HepG2 (cell line): ENCODE data around the gene NENF. TPM values are rescaled to one million over a fixed set of nuclear protein-coding genes. Genes with fewer than 3 reads are reported as not detected.

Experiments used
- ATAC-seq: fragments of 200-7000 bp; cut with Tn5 transposase; 3 replicates; pipeline ENCODE4 v1.9.1; 2020; ENCODE audit warnings: mild to moderate bottlenecking, moderate library complexity
- BruUV-seq: library from RNA; stranded (reverse); fragments of 400-500 nt; replicated peaks from 2 replicates; lab custom pipeline; 2021; lab: Mats Ljungman, UMichigan
- CTCF ChIA-PET: fragments of 300-600 bp; formaldehyde crosslinking; extraction: SDS; loops from one replicate; lab custom pipeline; 2021; ENCODE audit warnings: low total read pairs, inconsistent platforms, low intra/inter-chr PET ratio; lab: Yijun Ruan, JAX
- POLR2A ChIA-PET: fragments of 350-600 bp; sonication (Branson Sonifier 250); formaldehyde crosslinking; loops from one replicate; lab custom pipeline; 2020; ENCODE audit warnings: antibody characterized with exemption, inconsistent platforms; lab: Yijun Ruan, JAX
- DNase-seq: peaks from one replicate; pipeline ENCODE4 v3.0.0-alpha.2; 2015; ENCODE audit warnings: low spot score
- FAIRE-seq: peaks from 3 replicates; lab custom pipeline; 2011; peaks lifted over from hg19 to GRCh38; lab: Jason Lieb, UNC
- H2AFZ ChIP-seq: one replicate; pipeline ENCODE4 v1.6.1; 2011; ENCODE audit warnings: low read length, inconsistent platforms
- H3K27ac ChIP-seq: fragments of 300-600 bp; 3 replicates; pipeline ENCODE4 v1.8.0; 2011; ENCODE audit warnings: mixed run types, mild to moderate bottlenecking, mixed read lengths, low read length, inconsistent platforms; ENCODE audit not compliant: insufficient read depth; ENCODE audit errors: extremely low read length
- H3K27me3 ChIP-seq, 2 experiments: fragments of 200-600 bp in 1 of 2; 2 replicates in 1 of 2; 3 replicates in 1 of 2; pipeline versions ENCODE4 v1.6.0 to v1.8.0; 2011; ENCODE audit warnings: low read length in 2 of 2, mild to moderate bottlenecking in 2 of 2, moderate library complexity in 2 of 2, inconsistent platforms in 1 of 2; ENCODE audit not compliant: insufficient read depth in 2 of 2, control insufficient read depth in 1 of 2
- H3K36me3 ChIP-seq, 2 experiments: fragments of 200-600 bp in 1 of 2; replicated peaks in 1 of 2; 2 replicates in 1 of 2; 3 replicates in 1 of 2; pipeline versions ENCODE4 v1.5.1 to v1.8.0; 2011; ENCODE audit warnings: low read length in 2 of 2, inconsistent platforms in 1 of 2; ENCODE audit not compliant: insufficient read depth in 2 of 2, control insufficient read depth in 1 of 2
- H3K4me1 ChIP-seq: 2 replicates; pipeline ENCODE4 v1.5.1; 2012; ENCODE audit warnings: low read length, inconsistent platforms; ENCODE audit not compliant: insufficient read depth
- H3K4me2 ChIP-seq: 2 replicates; pipeline ENCODE4 v1.6.0; 2011; ENCODE audit warnings: low read depth, low read length, inconsistent platforms
- H3K4me3 ChIP-seq, 3 experiments: fragments of 200-600 bp in 1 of 3; sonication (generic), shearing (Covaris generic) in 1 of 3; replicated peaks in 1 of 3; 2 replicates each; pipeline ENCODE4 v1.5.1; 2011 to 2016; ENCODE audit warnings: low read length in 3 of 3, inconsistent platforms in 2 of 3, low read depth in 2 of 3, mild to moderate bottlenecking in 2 of 3, control low read depth in 1 of 3, mixed read lengths in 1 of 3; ENCODE audit not compliant: insufficient read depth in 1 of 3
- H3K79me2 ChIP-seq: one replicate; pipeline ENCODE4 v1.6.1; 2011; ENCODE audit warnings: low read length, inconsistent platforms; ENCODE audit not compliant: insufficient read depth
- H3K9ac ChIP-seq: 2 replicates; pipeline ENCODE4 v1.6.0; 2011; ENCODE audit warnings: mild to moderate bottlenecking, low read depth, low read length, inconsistent platforms; ENCODE audit not compliant: insufficient read depth
- H3K9me3 ChIP-seq: 2 replicates; pipeline ENCODE4 v1.5.1; 2012; ENCODE audit warnings: mild to moderate bottlenecking, low read length
- H4K20me1 ChIP-seq: 2 replicates; pipeline ENCODE4 v1.6.0; 2011; ENCODE audit warnings: inconsistent platforms, mild to moderate bottlenecking, low read length, moderate library complexity; ENCODE audit not compliant: insufficient read depth
- FLYWCH1 ChIP-seq: sonication (generic); formaldehyde crosslinking; IDR thresholded peaks from 2 replicates; pipeline ENCODE4 v1.8.1; 2023; ENCODE audit warnings: mild to moderate bottlenecking, missing genetic modification reagents
- MNT ChIP-seq: fragments of 450-650 bp; IDR thresholded peaks from 2 replicates; pipeline ENCODE4 v1.6.1; 2016
- NR2F6 ChIP-seq, 2 experiments: IDR thresholded peaks; 2 replicates each; pipeline ENCODE4 v1.6.1; 2016; ENCODE audit warnings: antibody characterized with exemption in 1 of 2, mild to moderate bottlenecking in 1 of 2
- SOX6 ChIP-seq, 2 experiments: fragments of 450-650 bp in 1 of 2; sonication (generic) in 1 of 2; formaldehyde crosslinking in 1 of 2; IDR thresholded peaks; 2 replicates each; pipeline versions ENCODE4 v1.4.0 to v1.6.1; 2017 to 2020; ENCODE audit warnings: antibody characterized with exemption in 1 of 2, mild to moderate bottlenecking in 1 of 2, missing genetic modification reagents in 1 of 2
- ZFP36L1 ChIP-seq: sonication (generic); formaldehyde crosslinking; IDR thresholded peaks from 2 replicates; pipeline ENCODE4 v1.8.0; 2022; ENCODE audit warnings: mild to moderate bottlenecking, missing genetic modification reagents, moderate library complexity
- ZNF564 ChIP-seq: sonication (generic); formaldehyde crosslinking; IDR thresholded peaks from 2 replicates; pipeline ENCODE4 v1.8.1; 2023; ENCODE audit warnings: mild to moderate bottlenecking, missing genetic modification reagents
- ZNF678 ChIP-seq: sonication (generic); formaldehyde crosslinking; IDR thresholded peaks from 2 replicates; pipeline ENCODE4 v1.4.0; 2020; ENCODE audit warnings: mild to moderate bottlenecking, missing genetic modification reagents
- WGBS: methylation state at CpG from one replicate; pipeline ENCODE4 v1.1.6; 2017; ENCODE audit warnings: low lambda C conversion rate; 5-methylcytosine and 5-hydroxymethylcytosine counted together
- in situ Hi-C: cut with HindIII; loops from 2 replicates; pipeline ENCODE4 v1.10.0; 2017; ENCODE audit warnings: low pct_unique_long_range_greater_than_20kb; ENCODE audit not compliant: extremely low pct_ligation_motif_present
- intact Hi-C: fragments of 100-400 bp; cut with micrococcal nuclease; formaldehyde crosslinking; loops from one replicate; pipeline ENCODE4 v1.10.0; 2022; ENCODE audit not compliant: unreplicated experiment
- polyA plus RNA-seq, 8 experiments: library from polyadenylated mRNA; depleted of rRNA in 3 of 8; stranded (reverse) in 7 of 8; unstranded in 1 of 8; fragments of >200 nt; fragmentation: Illumina TruSeq in 4 of 8; extraction: Trizol in 4 of 8; gene quantifications; 2 replicates each; pipeline versions ENCODE4 v1.2.1 to v1.2.3, GENCODE V29; 2011 to 2016; ENCODE audit warnings: low read depth in 4 of 8, missing spikeins in 1 of 8, mixed read lengths in 1 of 8; ENCODE audit not compliant: insufficient read depth in 1 of 8
- total RNA-seq, 5 experiments: library from RNA; depleted of rRNA; stranded (reverse); fragments of >200 nt; fragmentation: Illumina TruSeq; extraction: Trizol; gene quantifications; 2 replicates each; pipeline ENCODE4 v1.2.3, GENCODE V29; 2016; ENCODE audit warnings: low read depth in 1 of 5

Gene NENF
- total and polyA plus RNA-seq, 2 of the 13 experiments (the other 11 are each of a cell fraction or from before 2014, with no cell fraction given), result 31.7 to 40.4 TPM

GRCh38 chr1:212459656-212460055, 26.9 kb downstream of the NENF start (continued):
- TF ChIP-seq SOX6 (IDR thresholded peaks at IDR 0.05) (no peak), SOX6 (CRISPR knock-in tag; IDR thresholded peaks at IDR 0.05) (0 out of 2 replicates have a peak, but pooled peaks have one; percentile 11)

GRCh38 chr1:212460376-212460775, 27.7 kb downstream of the NENF start:
- WGBS, result 42% methylated on average over 6 of the region's 9 CpGs
- H2AFZ ChIP-seq, result no peak overlapping the region
- BruUV-seq, result no TSS peak
- ATAC-seq (no peak), FAIRE-seq (no peak), DNase-seq (no peak)
- no peak overlapping the region for H3K9ac ChIP-seq
- CTCF ChIA-PET, result no interaction called here
- peaks cover 0 to 14% of the 10 kb centered on the region in 2 experiments; a peak in 1 of 5 replicates for H3K27me3 ChIP-seq
- peaks cover 35% of the 10 kb centered on the region for H3K4me1 ChIP-seq
- no peak overlapping the region for H3K27ac ChIP-seq
- intact Hi-C loops, result no loop called here
- POLR2A ChIA-PET, result no interaction called here
- no peak overlapping the region for H3K4me2 ChIP-seq
- H3K4me3 ChIP-seq, result no peak overlapping the region
- H3K79me2 ChIP-seq, result no peaks in the 10 kb centered on the region
- in situ Hi-C loops, result no loop called here
- peaks cover 10% of the 10 kb centered on the region; the same call in 1 of the 2 replicates for H3K9me3 ChIP-seq
- H4K20me1 ChIP-seq, result no peaks in the 10 kb centered on the region
- no peaks in the 10 kb centered on the region for H3K36me3 ChIP-seq
- no peak for TF ChIP-seq ZFP36L1 (CRISPR knock-in tag)
- TF ChIP-seq ZNF564 (CRISPR knock-in tag), result no peak
- no peak for TF ChIP-seq NR2F6 (IDR thresholded peaks at IDR 0.05)
- no peak for TF ChIP-seq NR2F6 (CRISPR knock-in tag; IDR thresholded peaks at IDR 0.05)
- peak; percentile 94 for TF ChIP-seq MNT
- no peak for TF ChIP-seq ZNF678 (CRISPR knock-in tag)
- TF ChIP-seq FLYWCH1 (CRISPR knock-in tag), result no peak
